B cell (primary cell): ENCODE data around the gene AP1M2.

Source experiments
- CTCF ChIP-seq: fragments of 200-600 bp; IDR thresholded peaks from one replicate; pipeline ENCODE4 v1.8.0; 2022; ENCODE audit warnings: antibody characterized with exemption, mild to moderate bottlenecking
- EZH2 ChIP-seq: IDR thresholded peaks from 2 replicates; pipeline ENCODE4 v1.6.1; 2012; ENCODE audit warnings: borderline replicate concordance, low read depth, mild to moderate bottlenecking, moderate library complexity, low read length; ENCODE audit not compliant: insufficient read depth, poor library complexity, severe bottlenecking

GRCh38 chr19:10550336-10550735 is 36.8 kb downstream of the AP1M2 start:
- TF ChIP-seq EZH2 (no peak), CTCF (no peak)
